MM.1S (cell line): ENCODE results near the gene GABARAPL1.

Experiments
- CTCF ChIP-seq: fragments of 300-600 bp; sonication (generic); IDR thresholded peaks from 2 replicates; pipeline ENCODE4 v1.5.1; 2016; ENCODE audit warnings: antibody characterized with exemption, low read length, mixed read lengths
- EZH2phosphoT487 ChIP-seq: fragments of 300-600 bp; sonication (generic); IDR thresholded peaks from 2 replicates; pipeline ENCODE4 v1.6.1; 2018; ENCODE audit warnings: antibody characterized with exemption, low read length

- TF ChIP-seq CTCF (no peak), EZH2phosphoT487 (no peak)
Observed at GRCh38 chr12:10242539-10242938, 29.9 kb downstream of the GABARAPL1 start.
